Measurements from ENCODE around the gene LHFPL5.

DNA sequence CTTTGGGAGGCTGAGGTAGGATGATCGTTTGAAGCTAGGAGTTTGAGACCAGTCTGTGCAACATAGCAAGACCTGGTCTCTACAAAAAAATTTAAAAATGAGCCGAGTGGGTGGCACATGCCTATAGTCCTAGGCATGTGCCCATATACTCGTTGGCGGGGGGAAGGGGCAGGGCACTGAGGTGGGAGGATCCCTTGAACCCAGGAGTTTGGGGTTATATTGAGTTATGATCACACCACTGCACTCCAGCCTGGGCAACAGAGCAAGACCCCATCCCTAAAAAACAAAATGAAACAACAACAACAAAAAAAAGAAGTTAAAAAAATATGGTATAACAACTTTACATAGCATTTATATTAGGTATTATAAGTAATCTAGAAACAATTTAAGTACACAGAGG, 47.8 kb downstream of the LHFPL5 start:
- TF ChIP-seq SRF (IDR thresholded peaks at IDR 0.05; ENCODE audit: low read depth, low read length) = no peak
- TF ChIP-seq JUND (IDR thresholded peaks at IDR 0.05; ENCODE audit: low read length) = no peak
- TF ChIP-seq, protein P1, sequence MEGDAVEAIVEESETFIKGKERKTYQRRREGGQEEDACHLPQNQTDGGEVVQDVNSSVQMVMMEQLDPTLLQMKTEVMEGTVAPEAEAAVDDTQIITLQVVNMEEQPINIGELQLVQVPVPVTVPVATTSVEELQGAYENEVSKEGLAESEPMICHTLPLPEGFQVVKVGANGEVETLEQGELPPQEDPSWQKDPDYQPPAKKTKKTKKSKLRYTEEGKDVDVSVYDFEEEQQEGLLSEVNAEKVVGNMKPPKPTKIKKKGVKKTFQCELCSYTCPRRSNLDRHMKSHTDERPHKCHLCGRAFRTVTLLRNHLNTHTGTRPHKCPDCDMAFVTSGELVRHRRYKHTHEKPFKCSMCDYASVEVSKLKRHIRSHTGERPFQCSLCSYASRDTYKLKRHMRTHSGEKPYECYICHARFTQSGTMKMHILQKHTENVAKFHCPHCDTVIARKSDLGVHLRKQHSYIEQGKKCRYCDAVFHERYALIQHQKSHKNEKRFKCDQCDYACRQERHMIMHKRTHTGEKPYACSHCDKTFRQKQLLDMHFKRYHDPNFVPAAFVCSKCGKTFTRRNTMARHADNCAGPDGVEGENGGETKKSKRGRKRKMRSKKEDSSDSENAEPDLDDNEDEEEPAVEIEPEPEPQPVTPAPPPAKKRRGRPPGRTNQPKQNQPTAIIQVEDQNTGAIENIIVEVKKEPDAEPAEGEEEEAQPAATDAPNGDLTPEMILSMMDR (IDR thresholded peaks at IDR 0.05; ENCODE audit: control extremely low read depth in 1 of 3, insufficient read depth in 1 of 3, low read depth in 1 of 3, low read length in 3 of 3) = no peak
- TF ChIP-seq POLR2A (IDR thresholded peaks at IDR 0.05; ENCODE audit: control extremely low read depth in 1 of 2, low read depth in 2 of 2, low read length in 2 of 2) = no peak
- TF ChIP-seq SIX5 (IDR thresholded peaks at IDR 0.05; ENCODE audit: low read depth, low read length) = no peak
- no peak for TF ChIP-seq RAD21 (IDR thresholded peaks at IDR 0.05 in 1 of 2, conservative IDR thresholded peaks at IDR 0.05 in 1 of 2; ENCODE audit: low read depth in 2 of 2, low read length in 2 of 2)
- TF ChIP-seq TAF1 (IDR thresholded peaks at IDR 0.05; ENCODE audit: low read depth, low read length) = no peak
- TF ChIP-seq CREB1 (IDR thresholded peaks at IDR 0.05) = no peak
- no peak for TF ChIP-seq BRCA1 (IDR thresholded peaks at IDR 0.05; ENCODE audit: low read depth, low read length)

All from H1 (cell line).